Panc1 (cell line): ENCODE results near the gene RASD2. TPM values are rescaled to one million over a fixed set of nuclear protein-coding genes. Genes with fewer than 3 reads are reported as not detected.

ENCODE experiments used
- ATAC-seq: fragments of 200-7000 bp; cut with Tn5 transposase; 2 replicates; pipeline ENCODE4 v1.9.1; 2020; ENCODE audit warnings: mild to moderate bottlenecking, moderate library complexity
- BruUV-seq: library from RNA; stranded (reverse); fragments of 400-500 nt; replicated peaks from 2 replicates; lab custom pipeline; 2021; lab: Mats Ljungman, UMichigan
- CTCF ChIA-PET: fragments of 300-600 bp; sonication (Branson Sonifier 250); formaldehyde crosslinking; loops from one replicate; lab custom pipeline; 2022; ENCODE audit warnings: antibody characterized with exemption; lab: Charles Lee
- POLR2A ChIA-PET: fragments of 300-600 bp; sonication (Branson Sonifier 250); formaldehyde crosslinking; loops from one replicate; lab custom pipeline; 2022; ENCODE audit warnings: antibody characterized with exemption; lab: Charles Lee
- DNase-seq: peaks from one replicate; pipeline ENCODE4 v3.0.0-alpha.2; 2010; ENCODE audit warnings: low read depth, low spot score
- H3K27ac ChIP-seq: 2 replicates; pipeline ENCODE4 v1.5.1; 2011; ENCODE audit warnings: mild to moderate bottlenecking, low read length, inconsistent platforms
- H3K27me3 ChIP-seq: fragments of 200-500 bp; sonication (Bioruptor generic); 2 replicates; pipeline ENCODE4 v1.6.0; 2014; ENCODE audit warnings: low read length, inconsistent platforms; ENCODE audit not compliant: control insufficient read depth, insufficient read depth
- H3K36me3 ChIP-seq: fragments of 200-500 bp; sonication (Bioruptor generic); 2 replicates; pipeline ENCODE4 v1.5.1; 2014; ENCODE audit warnings: inconsistent platforms, mild to moderate bottlenecking, low read length, moderate library complexity; ENCODE audit not compliant: control insufficient read depth, insufficient read depth
- H3K4me1 ChIP-seq: 2 replicates; pipeline ENCODE4 v1.5.1; 2011; ENCODE audit warnings: inconsistent platforms, mild to moderate bottlenecking, low read length, moderate library complexity; ENCODE audit not compliant: control insufficient read depth, insufficient read depth
- H3K4me3 ChIP-seq, 2 experiments: 2 replicates each; pipeline ENCODE4 v1.5.1; 2011 to 2012; ENCODE audit warnings: low read depth in 2 of 2, low read length in 2 of 2, mild to moderate bottlenecking in 2 of 2, inconsistent platforms in 1 of 2, moderate library complexity in 1 of 2
- H3K9me3 ChIP-seq: fragments of 200-500 bp; sonication (Bioruptor generic); 2 replicates; pipeline ENCODE4 v1.5.1; 2014; ENCODE audit warnings: low read depth, mild to moderate bottlenecking, inconsistent platforms, low read length, moderate library complexity; ENCODE audit not compliant: control insufficient read depth, insufficient read depth
- CTCF ChIP-seq: fragments of 450-650 bp; IDR thresholded peaks from 2 replicates; pipeline ENCODE4 v1.5.1; 2017; ENCODE audit warnings: mild to moderate bottlenecking
- POLR2AphosphoS5 ChIP-seq: IDR thresholded peaks from 2 replicates; pipeline ENCODE4 v1.6.1; 2012; ENCODE audit warnings: mild to moderate bottlenecking, low read depth, low read length, moderate library complexity
- REST ChIP-seq, 2 experiments: IDR thresholded peaks; 2 replicates each; pipeline ENCODE4 v1.6.1; 2011 to 2012; ENCODE audit warnings: low read depth in 2 of 2, control low read depth in 1 of 2, low read length in 1 of 2, mild to moderate bottlenecking in 1 of 2, moderate library complexity in 1 of 2; ENCODE audit not compliant: insufficient read depth in 1 of 2
- SIN3A ChIP-seq: IDR thresholded peaks from 2 replicates; pipeline ENCODE4 v1.6.1; 2012; ENCODE audit warnings: low read depth, mild to moderate bottlenecking, low read length, moderate library complexity, borderline replicate concordance; ENCODE audit not compliant: insufficient read depth
- TCF7L2 ChIP-seq: IDR thresholded peaks from 2 replicates; pipeline ENCODE4 v1.6.1; 2011; ENCODE audit warnings: mild to moderate bottlenecking, low read depth, low read length, inconsistent platforms
- in situ Hi-C: cut with HindIII; loops from 2 replicates; pipeline ENCODE4 v1.10.0; 2016; ENCODE audit warnings: low sequenced_read_pairs, low pct_unique_long_range_greater_than_20kb
- intact Hi-C: fragments of 100-400 bp; cut with micrococcal nuclease; formaldehyde crosslinking; loops from one replicate; pipeline ENCODE4 v1.10.0; 2022; ENCODE audit not compliant: unreplicated experiment
- total RNA-seq: library from RNA; stranded (reverse); gene quantifications from one replicate; pipeline ENCODE4 v1.2.1, GENCODE V29; 2021; ENCODE audit not compliant: unreplicated experiment

RASD2 gene
- total RNA-seq, 1 experiment from 2014 or later = 26.7 TPM

- no peak for DNase-seq
- no peaks in the 10 kb centered on the region for H3K36me3 ChIP-seq
- in situ Hi-C loops = no loop called here
- H3K27ac ChIP-seq = no peak overlapping the region
- ChIA-PET POLR2A (no interaction called here), CTCF (no interaction called here)
- no peak for ATAC-seq
- intact Hi-C loops = no loop called here
- no peaks in the 10 kb centered on the region; the same call in 1 of the 2 replicates for H3K4me1 ChIP-seq
- no peaks in the 10 kb centered on the region for H3K9me3 ChIP-seq
- TF ChIP-seq SIN3A (no peak), TCF7L2 (no peak), POLR2AphosphoS5 (no peak), REST (IDR thresholded peaks at IDR 0.05; ENCODE audit: insufficient read depth in 1 of 2, low read depth in 2 of 2, low read length in 1 of 2) (no peak), CTCF (no peak)
- BruUV-seq = no TSS peak
- no peaks in the 10 kb centered on the region for H3K27me3 ChIP-seq
- no peak overlapping the region for H3K4me3 ChIP-seq
Observed at GRCh38 chr22:35530700-35531099, 9.9 kb upstream of the RASD2 start.

- in situ Hi-C loops = no loop called here
- no peak for ATAC-seq
- H3K27ac ChIP-seq = no peak overlapping the region
- POLR2A ChIA-PET = no interaction called here
- CTCF ChIA-PET = no interaction called here
- H3K36me3 ChIP-seq = no peaks in the 10 kb centered on the region
- intact Hi-C loops = no loop called here
- H3K27me3 ChIP-seq = no peaks in the 10 kb centered on the region
- no peak overlapping the region for H3K4me3 ChIP-seq
- no TSS peak for BruUV-seq
- no peaks in the 10 kb centered on the region for H3K4me1 ChIP-seq
- H3K9me3 ChIP-seq = no peaks in the 10 kb centered on the region
- no peak for TF ChIP-seq SIN3A
- no peak for TF ChIP-seq POLR2AphosphoS5
- no peak for TF ChIP-seq CTCF
- TF ChIP-seq TCF7L2 = no peak
- TF ChIP-seq REST (IDR thresholded peaks at IDR 0.05; ENCODE audit: insufficient read depth in 1 of 2, low read depth in 2 of 2, low read length in 1 of 2) = no peak
- DNase-seq = no peak
Observed at GRCh38 chr22:35531202-35531601, 9.4 kb upstream of the RASD2 start.
